PC-9 (cell line): Measurements from ENCODE around the gene TBC1D22B. TPM values are rescaled to one million over a fixed set of nuclear protein-coding genes. Genes with fewer than 3 reads are reported as not detected.

ENCODE experiments used
- BruUV-seq: library from RNA; stranded (reverse); fragments of 400-500 nt; replicated peaks from 2 replicates; lab custom pipeline; 2021; lab: Mats Ljungman, UMichigan
- CTCF ChIA-PET: fragments of 300-600 bp; sonication (Branson Sonifier 250); formaldehyde crosslinking; loops from one replicate; lab custom pipeline; 2022; ENCODE audit warnings: antibody characterized with exemption; lab: Charles Lee
- POLR2A ChIA-PET: fragments of 300-600 bp; sonication (Branson Sonifier 250); formaldehyde crosslinking; loops from one replicate; lab custom pipeline; 2022; ENCODE audit warnings: antibody characterized with exemption; ENCODE audit not compliant: unreplicated experiment; lab: Charles Lee
- DNase-seq, 2 experiments: peaks; one replicate each; pipeline versions ENCODE4 v3.0.0 to v3.0.0-alpha.2; 2015 to 2022; ENCODE audit warnings: mixed read lengths in 1 of 2
- H2AFZ ChIP-seq: fragments of 200-600 bp; sonication (generic); 2 replicates; pipeline ENCODE4 v1.8.1; 2017; ENCODE audit warnings: antibody characterized with exemption
- H3F3A ChIP-seq: fragments of 200-600 bp; sonication (generic); 2 replicates; pipeline ENCODE4 v1.8.1; 2017; ENCODE audit warnings: antibody characterized with exemption, mild to moderate bottlenecking, low read depth; ENCODE audit not compliant: insufficient read depth
- H3K27ac ChIP-seq: fragments of 200-600 bp; sonication (generic); 2 replicates; pipeline ENCODE4 v1.6.1; 2016; ENCODE audit warnings: mixed run types
- H3K27me3 ChIP-seq: fragments of 200-600 bp; sonication (generic); 2 replicates; pipeline ENCODE4 v1.6.1; 2016; ENCODE audit warnings: low read depth, mixed run types; ENCODE audit not compliant: insufficient read depth
- H3K36me3 ChIP-seq: fragments of 200-600 bp; sonication (generic); 2 replicates; pipeline ENCODE4 v1.6.1; 2016; ENCODE audit warnings: low read depth, mixed run types
- H3K4me1 ChIP-seq: fragments of 200-600 bp; sonication (generic); replicated peaks from 2 replicates; pipeline ENCODE4 v1.6.1; 2016; ENCODE audit warnings: mixed run types; ENCODE audit not compliant: insufficient read depth
- H3K4me2 ChIP-seq: fragments of 200-600 bp; sonication (generic); 2 replicates; pipeline ENCODE4 v1.6.1; 2017; ENCODE audit warnings: mixed run types
- H3K4me3 ChIP-seq: fragments of 200-600 bp; sonication (generic); 2 replicates; pipeline ENCODE4 v1.6.1; 2016; ENCODE audit warnings: mixed run types
- H3K79me2 ChIP-seq: fragments of 200-600 bp; sonication (generic); 2 replicates; pipeline ENCODE4 v1.6.1; 2017; ENCODE audit warnings: low read depth, mixed run types
- H3K9me2 ChIP-seq: fragments of 200-600 bp; sonication (generic); 2 replicates; pipeline ENCODE4 v1.8.1; 2017; ENCODE audit warnings: mild to moderate bottlenecking; ENCODE audit not compliant: insufficient read depth
- H3K9me3 ChIP-seq: fragments of 200-600 bp; sonication (generic); 2 replicates; pipeline ENCODE4 v1.8.1; 2016; ENCODE audit warnings: low read depth; ENCODE audit not compliant: insufficient read depth
- H4K20me1 ChIP-seq: fragments of 200-600 bp; sonication (generic); 2 replicates; pipeline ENCODE4 v1.8.1; 2017; ENCODE audit not compliant: insufficient read depth
- EZH2 ChIP-seq: fragments of 200-600 bp; sonication (generic); IDR thresholded peaks from 2 replicates; pipeline ENCODE4 v1.8.0; 2017; ENCODE audit warnings: antibody characterized with exemption, low read depth
- intact Hi-C: fragments of 100-400 bp; cut with micrococcal nuclease; formaldehyde crosslinking; loops from one replicate; pipeline ENCODE4 v1.10.0; 2022; ENCODE audit not compliant: unreplicated experiment
- total RNA-seq: library from RNA; stranded (reverse); gene quantifications from 2 replicates; pipeline ENCODE4 v1.2.3, GENCODE V29; 2021
- TF ChIP-seq, protein P1 (sequence below): fragments of 200-600 bp; sonication (generic); conservative IDR thresholded peaks from 2 replicates; pipeline ENCODE4 v1.6.1; 2017; ENCODE audit warnings: mixed run types, antibody characterized with exemption, mild to moderate bottlenecking, moderate library complexity

The TBC1D22B gene
- total RNA-seq, 1 experiment from 2014 or later: 14.6 TPM

DNA sequence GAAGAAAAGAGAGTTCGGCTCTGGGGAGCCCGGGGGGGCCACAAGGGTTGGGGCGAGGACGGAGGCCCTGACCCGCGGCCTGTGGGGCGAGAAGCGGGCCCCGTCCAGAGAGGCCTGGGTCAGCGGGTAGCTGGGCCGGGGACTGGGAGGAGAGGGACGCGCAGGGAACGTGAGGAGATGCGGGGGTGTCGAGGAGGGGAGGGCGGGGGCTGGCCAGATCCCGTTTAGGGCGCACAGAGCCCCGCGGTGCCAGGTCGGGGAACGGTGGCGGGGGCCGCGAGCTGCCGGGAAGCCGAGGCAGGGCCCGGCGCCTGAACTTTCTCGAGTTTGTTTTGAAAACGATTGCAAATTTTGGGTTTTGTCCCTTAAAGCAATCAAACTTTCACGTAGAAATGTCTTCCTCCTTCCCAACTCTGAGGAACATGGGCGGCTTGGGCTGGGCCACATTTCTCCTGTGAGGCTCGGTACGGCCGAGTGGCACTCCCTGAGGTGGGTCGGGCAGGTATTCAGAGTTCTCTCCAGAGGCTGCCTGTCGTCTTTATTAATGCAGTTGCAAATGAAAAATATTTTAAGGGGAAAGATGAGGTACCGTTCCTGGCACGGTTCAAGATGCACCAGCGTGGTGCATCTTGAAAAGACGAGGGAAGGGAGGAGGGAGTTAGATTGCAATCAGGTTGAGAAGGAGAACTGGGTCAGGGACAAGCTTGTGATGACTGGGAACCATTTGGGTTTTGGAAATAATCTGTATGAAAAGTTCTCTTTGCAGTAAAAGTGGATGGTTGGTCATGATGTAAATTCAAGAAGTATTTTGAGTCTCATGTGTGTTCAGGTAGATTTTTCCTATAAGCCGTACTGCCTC is 97.2 kb downstream of the TBC1D22B start:
- Histone ChIP-seq H3K36me3 (no peaks in the 10 kb centered on the region), H3K9me2 (no peaks in the 10 kb centered on the region), H3K4me2 (peak overlapping the region; percentile 83), H3F3A (no peaks in the 10 kb centered on the region), H3K79me2 (peaks cover 42% of the 10 kb centered on the region), H3K27me3 (no peaks in the 10 kb centered on the region), H4K20me1 (0 out of 2 replicates have a peak, but pooled peaks cover 3% of the 10 kb centered on the region), H2AFZ (peak overlapping the region; percentile 98), H3K27ac (no peak overlapping the region), H3K4me3 (peak overlapping the region; percentile 66), H3K9me3 (no peaks in the 10 kb centered on the region), H3K4me1 (peaks cover 9% of the 10 kb centered on the region)
- ChIA-PET CTCF (no interaction called here), POLR2A (no interaction called here)
- intact Hi-C loops: no loop called here
- peak in 1 of 2 experiments; percentile 15 for DNase-seq
- BruUV-seq: no TSS peak
- TF ChIP-seq EZH2: no peak
- TF ChIP-seq, protein P1, sequence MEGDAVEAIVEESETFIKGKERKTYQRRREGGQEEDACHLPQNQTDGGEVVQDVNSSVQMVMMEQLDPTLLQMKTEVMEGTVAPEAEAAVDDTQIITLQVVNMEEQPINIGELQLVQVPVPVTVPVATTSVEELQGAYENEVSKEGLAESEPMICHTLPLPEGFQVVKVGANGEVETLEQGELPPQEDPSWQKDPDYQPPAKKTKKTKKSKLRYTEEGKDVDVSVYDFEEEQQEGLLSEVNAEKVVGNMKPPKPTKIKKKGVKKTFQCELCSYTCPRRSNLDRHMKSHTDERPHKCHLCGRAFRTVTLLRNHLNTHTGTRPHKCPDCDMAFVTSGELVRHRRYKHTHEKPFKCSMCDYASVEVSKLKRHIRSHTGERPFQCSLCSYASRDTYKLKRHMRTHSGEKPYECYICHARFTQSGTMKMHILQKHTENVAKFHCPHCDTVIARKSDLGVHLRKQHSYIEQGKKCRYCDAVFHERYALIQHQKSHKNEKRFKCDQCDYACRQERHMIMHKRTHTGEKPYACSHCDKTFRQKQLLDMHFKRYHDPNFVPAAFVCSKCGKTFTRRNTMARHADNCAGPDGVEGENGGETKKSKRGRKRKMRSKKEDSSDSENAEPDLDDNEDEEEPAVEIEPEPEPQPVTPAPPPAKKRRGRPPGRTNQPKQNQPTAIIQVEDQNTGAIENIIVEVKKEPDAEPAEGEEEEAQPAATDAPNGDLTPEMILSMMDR: no peak

DNA sequence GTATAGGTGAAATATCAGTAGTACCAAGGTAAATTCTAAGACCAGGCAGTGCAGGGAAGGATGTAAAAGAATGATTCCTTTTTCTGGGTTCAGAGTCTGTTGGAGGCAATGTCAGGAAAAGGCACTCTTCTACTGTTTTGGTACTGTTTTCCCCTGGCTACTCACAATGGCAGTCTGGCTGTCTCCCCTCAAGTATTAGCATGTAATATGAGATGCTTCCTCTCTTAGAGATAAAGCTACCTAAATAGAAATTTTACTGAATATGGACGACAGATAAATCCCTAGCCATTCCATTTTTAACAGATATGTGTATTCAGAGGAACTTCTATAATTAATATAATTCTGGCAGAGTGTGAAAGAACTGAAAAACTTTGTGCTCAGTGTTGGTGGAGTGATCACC is 99.7 kb downstream of the TBC1D22B start:
- Histone ChIP-seq H3K9me3 (no peaks in the 10 kb centered on the region), H2AFZ (no peak overlapping the region), H3K4me3 (no peak overlapping the region), H4K20me1 (0 out of 2 replicates have a peak, but pooled peaks cover 3% of the 10 kb centered on the region), H3K27ac (no peak overlapping the region), H3K79me2 (peaks cover 42% of the 10 kb centered on the region), H3F3A (no peaks in the 10 kb centered on the region), H3K4me1 (peaks cover 9% of the 10 kb centered on the region), H3K9me2 (no peaks in the 10 kb centered on the region), H3K4me2 (no peak overlapping the region), H3K36me3 (no peaks in the 10 kb centered on the region), H3K27me3 (no peaks in the 10 kb centered on the region)
- CTCF ChIA-PET: no interaction called here
- TF ChIP-seq, protein P1: no peak
- no peak for TF ChIP-seq EZH2
- POLR2A ChIA-PET: no interaction called here
- intact Hi-C loops: no loop called here
- no TSS peak for BruUV-seq
- no peak for DNase-seq

DNA sequence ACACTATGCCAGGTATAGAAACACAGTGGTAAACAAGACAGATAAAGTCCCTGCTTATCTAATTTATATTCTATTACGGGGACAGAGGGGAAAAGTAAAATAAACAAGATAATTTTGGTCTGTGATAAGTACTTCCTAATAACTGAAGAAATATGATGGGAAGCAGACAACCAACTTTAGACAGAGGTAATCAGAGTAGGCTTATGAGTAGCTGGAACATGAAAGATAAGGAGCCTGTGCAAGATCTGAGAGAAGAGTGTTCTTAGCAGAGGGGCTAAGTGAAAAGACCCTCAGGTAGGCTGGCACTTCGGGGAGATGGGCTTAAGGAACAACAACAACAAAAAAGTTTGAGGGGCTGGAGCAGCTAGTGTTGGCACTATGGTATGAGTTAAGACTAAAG is 100.3 kb downstream of the TBC1D22B start:
- no peak for DNase-seq
- Histone ChIP-seq H3F3A (no peaks in the 10 kb centered on the region), H3K79me2 (peaks cover 42% of the 10 kb centered on the region), H3K9me3 (no peaks in the 10 kb centered on the region), H3K9me2 (no peaks in the 10 kb centered on the region), H2AFZ (no peak overlapping the region), H3K4me2 (no peak overlapping the region), H4K20me1 (0 out of 2 replicates have a peak, but pooled peaks cover 3% of the 10 kb centered on the region), H3K4me1 (peaks cover 9% of the 10 kb centered on the region), H3K36me3 (no peaks in the 10 kb centered on the region), H3K4me3 (no peak overlapping the region), H3K27ac (no peak overlapping the region), H3K27me3 (no peaks in the 10 kb centered on the region)
- no peak for TF ChIP-seq EZH2
- TF ChIP-seq, protein P1: no peak
- ChIA-PET POLR2A (interaction anchor here (0.6 kb wide), 1 partner anchor 484 kb away, joined by 5 read pairs; no protein-coding TSS in a partner anchor), CTCF (interaction anchor here (0.6 kb wide), 1 partner anchor 37 kb away, joined by 3 read pairs; no protein-coding TSS in a partner anchor)
- intact Hi-C loops: no loop called here
- no TSS peak for BruUV-seq
